Neural progenitor cell (in vitro differentiated cells): ENCODE results near the gene RBFOX1. TPM values are rescaled to one million over a fixed set of nuclear protein-coding genes. Genes with fewer than 3 reads are reported as not detected.

Experiments used
- DNase-seq: peaks from one replicate; pipeline ENCODE4 v3.0.0-alpha.2; 2016; ENCODE audit warnings: low spot score
- H2AFZ ChIP-seq: fragments of 200-600 bp; sonication (generic); replicated peaks from 2 replicates; pipeline ENCODE4 v1.6.1; 2016; ENCODE audit warnings: antibody characterized with exemption
- H3F3A ChIP-seq: fragments of 200-600 bp; sonication (generic); 2 replicates; pipeline ENCODE4 v1.6.1; 2016; ENCODE audit warnings: antibody characterized with exemption, low read depth
- H3K27ac ChIP-seq: fragments of 200-600 bp; sonication (generic); 2 replicates; pipeline ENCODE4 v1.5.1; 2016; ENCODE audit warnings: mild to moderate bottlenecking
- H3K27me3 ChIP-seq: fragments of 200-600 bp; sonication (generic); 2 replicates; pipeline ENCODE4 v1.6.1; 2016; ENCODE audit warnings: mild to moderate bottlenecking, moderate library complexity
- H3K36me3 ChIP-seq: fragments of 200-600 bp; sonication (generic); 2 replicates; pipeline ENCODE4 v1.5.1; 2016
- H3K4me1 ChIP-seq: fragments of 200-600 bp; sonication (generic); 2 replicates; pipeline ENCODE4 v1.6.1; 2016; ENCODE audit warnings: mixed run types
- H3K4me2 ChIP-seq: fragments of 200-600 bp; sonication (generic); 2 replicates; pipeline ENCODE4 v1.6.1; 2016
- H3K4me3 ChIP-seq: fragments of 200-600 bp; sonication (generic); 2 replicates; pipeline ENCODE4 v1.5.1; 2016
- H3K79me2 ChIP-seq: fragments of 200-600 bp; sonication (generic); 2 replicates; pipeline ENCODE4 v1.6.1; 2016; ENCODE audit warnings: low read depth
- H3K9ac ChIP-seq: fragments of 200-600 bp; sonication (generic); 2 replicates; pipeline ENCODE4 v1.6.1; 2016
- H3K9me3 ChIP-seq: fragments of 200-600 bp; sonication (generic); 2 replicates; pipeline ENCODE4 v1.5.1; 2016; ENCODE audit warnings: low read depth
- H4K20me1 ChIP-seq: fragments of 200-600 bp; sonication (generic); 2 replicates; pipeline ENCODE4 v1.6.1; 2016; ENCODE audit warnings: low read depth
- H3K27ac Mint-ChIP-seq: 3 replicates; pipeline ENCODE4 v1.8.0; 2021; ENCODE audit warnings: mixed read lengths
- H3K27me3 Mint-ChIP-seq: 2 replicates; pipeline ENCODE4 v1.8.0; 2022; ENCODE audit warnings: low read depth, mild to moderate bottlenecking, inconsistent platforms, moderate library complexity, mixed read lengths; ENCODE audit not compliant: insufficient read depth
- H3K36me3 Mint-ChIP-seq: 3 replicates; pipeline ENCODE4 v1.8.0; 2021; ENCODE audit warnings: mixed read lengths
- H3K4me1 Mint-ChIP-seq: 3 replicates; pipeline ENCODE4 v1.8.0; 2021; ENCODE audit warnings: mixed read lengths
- H3K4me3 Mint-ChIP-seq: 3 replicates; pipeline ENCODE4 v1.8.0; 2021; ENCODE audit warnings: mild to moderate bottlenecking, moderate library complexity, mixed read lengths
- H3K9me3 Mint-ChIP-seq: 3 replicates; pipeline ENCODE4 v1.8.0; 2020; ENCODE audit warnings: mixed read lengths
- CTCF ChIP-seq: fragments of 200-600 bp; sonication (generic); IDR thresholded peaks from 2 replicates; pipeline ENCODE4 v1.5.1; 2017; ENCODE audit warnings: antibody characterized with exemption, mild to moderate bottlenecking
- EZH2 ChIP-seq: fragments of 200-600 bp; sonication (generic); IDR thresholded peaks from 2 replicates; pipeline ENCODE4 v1.6.1; 2017; ENCODE audit warnings: antibody characterized with exemption, mild to moderate bottlenecking, moderate library complexity
- EZH2phosphoT487 ChIP-seq: fragments of 200-600 bp; sonication (generic); IDR thresholded peaks from 2 replicates; pipeline ENCODE4 v1.6.1; 2017; ENCODE audit warnings: antibody characterized with exemption
- total RNA-seq: library from RNA; depleted of rRNA; stranded (reverse); fragments of >200 nt; gene quantifications from 2 replicates; pipeline ENCODE4 v1.2.3, GENCODE V29; 2015; ENCODE audit warnings: low replicate concordance

RBFOX1 gene
- total RNA-seq, 1 donor from 2014 or later = 1.2 TPM

- no peaks in the 10 kb centered on the region for H3F3A ChIP-seq
- no peak overlapping the region for H3K9ac ChIP-seq
- Mint-ChIP-seq H3K9me3 (no peaks in the 10 kb centered on the region), H3K4me1 (peaks cover 7% of the 10 kb centered on the region), H3K36me3 (no peaks in the 10 kb centered on the region), H3K27me3 (no peaks in the 10 kb centered on the region), H3K27ac (no peak overlapping the region), H3K4me3 (no peak overlapping the region)
- H3K4me3 ChIP-seq = no peak overlapping the region
- H3K27ac ChIP-seq = no peak overlapping the region
- H3K36me3 ChIP-seq = no peaks in the 10 kb centered on the region
- TF ChIP-seq EZH2phosphoT487 (no peak), CTCF (no peak), EZH2 (no peak)
- no peaks in the 10 kb centered on the region for H3K27me3 ChIP-seq
- H3K4me2 ChIP-seq = no peak overlapping the region
- no peak overlapping the region for H2AFZ ChIP-seq
- no peak for DNase-seq
- H3K4me1 ChIP-seq = no peaks in the 10 kb centered on the region
- no peaks in the 10 kb centered on the region for H3K9me3 ChIP-seq
- H4K20me1 ChIP-seq = no peaks in the 10 kb centered on the region
- H3K79me2 ChIP-seq = no peaks in the 10 kb centered on the region
These were observed 305.7 kb downstream of the RBFOX1 start for GRCh38 chr16:7638306-7638705.

DNA sequence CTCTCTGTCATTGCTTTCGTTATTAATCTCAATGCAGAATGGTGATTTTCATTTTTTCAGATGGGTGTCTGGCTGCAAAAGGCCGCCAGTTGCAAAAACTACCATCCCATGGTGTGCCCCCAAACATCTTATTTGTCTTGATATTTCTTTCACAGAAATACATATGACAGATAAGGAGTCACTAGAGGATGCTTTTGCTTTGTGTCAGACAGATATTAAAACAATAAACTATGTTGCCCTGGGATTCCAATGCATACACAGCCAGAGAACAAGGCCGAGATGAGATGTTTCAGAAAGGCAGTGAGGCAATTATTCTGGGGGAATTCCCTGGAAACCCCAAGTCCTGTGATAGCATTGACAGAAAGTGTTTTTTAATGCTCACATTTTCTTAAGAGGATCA lies 307.7 kb downstream of the RBFOX1 start:
- H4K20me1 ChIP-seq = no peaks in the 10 kb centered on the region
- H3K9ac ChIP-seq = no peak overlapping the region
- H3K27ac ChIP-seq = no peak overlapping the region
- H3K4me1 ChIP-seq = no peaks in the 10 kb centered on the region
- H3K27me3 ChIP-seq = no peaks in the 10 kb centered on the region
- H3K27ac Mint-ChIP-seq = no peak overlapping the region
- no peaks in the 10 kb centered on the region for H3K4me1 Mint-ChIP-seq
- H2AFZ ChIP-seq = no peak overlapping the region
- no peaks in the 10 kb centered on the region for H3K36me3 ChIP-seq
- no peaks in the 10 kb centered on the region for H3F3A ChIP-seq
- no peaks in the 10 kb centered on the region for H3K36me3 Mint-ChIP-seq
- TF ChIP-seq CTCF = no peak
- TF ChIP-seq EZH2 = no peak
- TF ChIP-seq EZH2phosphoT487 = no peak
- no peaks in the 10 kb centered on the region for H3K79me2 ChIP-seq
- no peak overlapping the region for H3K4me3 Mint-ChIP-seq
- H3K4me2 ChIP-seq = no peak overlapping the region
- DNase-seq = no peak
- no peak overlapping the region for H3K4me3 ChIP-seq
- H3K9me3 Mint-ChIP-seq = no peaks in the 10 kb centered on the region
- H3K27me3 Mint-ChIP-seq = no peaks in the 10 kb centered on the region
- H3K9me3 ChIP-seq = no peaks in the 10 kb centered on the region

- Histone ChIP-seq H3K4me1 (no peaks in the 10 kb centered on the region), H3K27me3 (no peaks in the 10 kb centered on the region), H3K4me3 (no peak overlapping the region), H3K9ac (no peak overlapping the region), H3F3A (no peaks in the 10 kb centered on the region), H3K36me3 (no peaks in the 10 kb centered on the region), H3K27ac (no peak overlapping the region), H3K4me2 (no peak overlapping the region), H4K20me1 (no peaks in the 10 kb centered on the region), H3K79me2 (no peaks in the 10 kb centered on the region), H3K9me3 (no peaks in the 10 kb centered on the region), H2AFZ (no peak overlapping the region)
- Mint-ChIP-seq H3K9me3 (no peaks in the 10 kb centered on the region), H3K4me3 (no peak overlapping the region), H3K4me1 (no peaks in the 10 kb centered on the region), H3K27ac (no peak overlapping the region), H3K36me3 (no peaks in the 10 kb centered on the region), H3K27me3 (no peaks in the 10 kb centered on the region)
- DNase-seq = no peak
- no peak for TF ChIP-seq EZH2phosphoT487
- TF ChIP-seq CTCF = no peak
- no peak for TF ChIP-seq EZH2
These were observed 311.5 kb downstream of the RBFOX1 start for GRCh38 chr16:7644176-7644575.

- H3K4me1 ChIP-seq = no peaks in the 10 kb centered on the region
- no peak overlapping the region for H3K27ac ChIP-seq
- H3K27me3 Mint-ChIP-seq = no peaks in the 10 kb centered on the region
- TF ChIP-seq CTCF = no peak
- TF ChIP-seq EZH2 = no peak
- TF ChIP-seq EZH2phosphoT487 = no peak
- no peaks in the 10 kb centered on the region for H3K27me3 ChIP-seq
- H3K79me2 ChIP-seq = no peaks in the 10 kb centered on the region
- H3K4me3 Mint-ChIP-seq = no peak overlapping the region
- no peaks in the 10 kb centered on the region for H3K36me3 ChIP-seq
- H4K20me1 ChIP-seq = no peaks in the 10 kb centered on the region
- H2AFZ ChIP-seq = no peak overlapping the region
- no peak overlapping the region for H3K4me2 ChIP-seq
- no peaks in the 10 kb centered on the region for H3K9me3 ChIP-seq
- no peaks in the 10 kb centered on the region for H3K36me3 Mint-ChIP-seq
- no peak overlapping the region for H3K4me3 ChIP-seq
- H3K9ac ChIP-seq = no peak overlapping the region
- H3K4me1 Mint-ChIP-seq = no peaks in the 10 kb centered on the region
- H3K27ac Mint-ChIP-seq = no peak overlapping the region
- H3K9me3 Mint-ChIP-seq = no peaks in the 10 kb centered on the region
- H3F3A ChIP-seq = no peaks in the 10 kb centered on the region
- no peak for DNase-seq
These were observed 312.2 kb downstream of the RBFOX1 start for GRCh38 chr16:7644811-7645210.
